ENCODE measurements around the gene CCDC54.

Gene CCDC54

DNA sequence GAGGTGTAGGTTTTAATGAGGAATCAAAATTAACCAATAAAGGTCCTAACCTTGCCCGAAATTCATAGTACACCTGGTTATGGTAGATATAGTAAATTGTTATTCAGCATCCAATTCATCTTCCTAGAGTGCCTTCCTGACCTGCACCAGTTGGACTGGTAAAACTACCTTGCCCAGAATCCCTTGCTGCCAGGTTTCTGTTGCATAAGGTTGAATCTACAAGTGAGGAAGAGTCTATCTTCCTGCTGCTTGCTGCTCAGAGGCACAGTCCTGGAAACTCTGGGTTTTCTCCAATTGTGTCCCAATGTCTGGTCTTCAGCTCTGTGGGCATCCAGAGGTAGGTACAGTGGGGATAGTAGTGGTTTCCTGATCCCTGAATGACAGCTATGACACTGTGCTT, 17.3 kb downstream of the CCDC54 start:
- DNase-seq, result no peak

GRCh38 chr3:107395066-107395465, 17.8 kb downstream of the CCDC54 start:
- DNase-seq, result no peak

- DNase-seq, result no peak
These were observed 24.1 kb downstream of the CCDC54 start for GRCh38 chr3:107401301-107401700.

DNA sequence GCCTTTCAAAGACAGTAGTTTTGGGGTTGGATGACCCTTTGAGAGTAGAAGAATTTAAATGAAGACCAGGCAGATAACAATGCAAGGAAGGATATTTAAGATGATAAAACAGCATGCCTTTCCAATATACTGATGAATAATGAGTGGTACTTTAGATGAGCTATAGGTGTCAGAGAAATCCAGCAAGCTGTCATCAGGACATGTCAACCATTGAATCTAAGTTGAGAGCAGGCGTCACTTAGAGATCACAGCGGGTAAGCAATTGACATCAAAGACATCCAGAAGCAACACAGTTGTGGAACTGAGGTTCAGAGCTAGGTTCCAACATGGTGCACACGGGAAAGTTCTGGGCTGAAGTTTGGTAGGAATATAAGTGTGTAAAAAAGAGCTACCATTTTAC, 25.0 kb downstream of the CCDC54 start:
- DNase-seq, result no peak

- DNase-seq, result no peak
These were observed 27.7 kb downstream of the CCDC54 start for GRCh38 chr3:107404727-107405469.

DNA sequence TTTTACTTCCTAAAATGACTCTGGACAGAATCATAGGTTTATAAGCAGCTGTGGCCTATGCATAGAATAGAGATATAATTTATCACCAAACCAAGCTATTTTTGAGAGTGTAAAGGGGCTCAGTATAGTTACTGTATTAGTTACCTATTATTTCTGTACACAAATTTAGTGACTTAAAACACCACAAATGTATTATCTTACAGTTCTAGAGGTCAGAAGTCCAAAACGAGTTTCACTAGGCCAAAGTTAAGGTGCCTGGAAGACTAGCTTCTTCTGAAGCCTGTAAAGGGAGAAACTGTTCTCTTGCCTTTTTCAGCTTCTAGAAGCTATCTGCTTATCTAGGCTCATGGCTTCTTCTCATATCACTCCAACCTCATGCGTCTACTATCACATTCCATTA, 30.1 kb downstream of the CCDC54 start:
- no peak for DNase-seq

DNA sequence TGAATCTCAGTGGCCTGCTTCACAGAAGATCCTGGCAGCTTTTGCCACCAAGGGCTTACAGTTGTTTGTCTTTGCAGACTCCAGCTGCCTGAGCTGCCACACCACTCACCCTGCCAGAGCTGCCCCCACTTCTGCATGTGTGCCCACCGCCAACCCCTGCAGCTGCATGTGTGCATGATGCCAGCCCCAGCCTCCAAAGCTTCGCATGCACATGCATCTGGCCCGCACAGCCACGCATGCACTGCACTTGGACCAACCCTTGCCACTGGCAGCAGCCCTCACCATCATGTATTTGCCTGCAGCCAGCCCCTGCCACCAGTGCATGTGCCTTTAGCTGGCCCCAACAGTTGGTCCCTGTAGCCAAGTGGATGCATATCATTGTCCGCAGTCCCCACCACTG, 31.3 kb downstream of the CCDC54 start:
- no peak for DNase-seq

DNA sequence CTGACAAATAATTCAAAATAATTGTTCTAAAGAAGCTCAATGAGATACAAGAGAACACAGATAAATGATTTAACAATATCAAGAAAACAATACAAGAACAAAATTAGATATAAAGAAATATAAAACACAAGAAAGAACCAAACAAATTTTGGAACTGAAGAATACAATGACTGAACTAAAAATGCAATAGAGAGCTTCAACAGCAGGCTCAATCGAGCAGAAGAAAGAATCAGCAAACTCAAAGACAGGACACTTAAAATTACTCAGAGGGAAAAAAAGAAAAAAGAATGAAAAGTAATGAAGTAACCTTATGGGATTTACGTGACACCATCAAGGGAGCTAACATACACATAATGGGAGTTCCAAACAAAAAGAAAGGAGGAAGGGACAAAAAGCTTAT, 32.1 kb downstream of the CCDC54 start:
- no peak for DNase-seq

GRCh38 chr3:107410606-107411005, 33.4 kb downstream of the CCDC54 start:
- DNase-seq, result no peak

- DNase-seq, result no peak
These were observed 33.8 kb downstream of the CCDC54 start for GRCh38 chr3:107411056-107411455.

GRCh38 chr3:107411779-107412178, 34.5 kb downstream of the CCDC54 start:
- no peak for DNase-seq

DNA sequence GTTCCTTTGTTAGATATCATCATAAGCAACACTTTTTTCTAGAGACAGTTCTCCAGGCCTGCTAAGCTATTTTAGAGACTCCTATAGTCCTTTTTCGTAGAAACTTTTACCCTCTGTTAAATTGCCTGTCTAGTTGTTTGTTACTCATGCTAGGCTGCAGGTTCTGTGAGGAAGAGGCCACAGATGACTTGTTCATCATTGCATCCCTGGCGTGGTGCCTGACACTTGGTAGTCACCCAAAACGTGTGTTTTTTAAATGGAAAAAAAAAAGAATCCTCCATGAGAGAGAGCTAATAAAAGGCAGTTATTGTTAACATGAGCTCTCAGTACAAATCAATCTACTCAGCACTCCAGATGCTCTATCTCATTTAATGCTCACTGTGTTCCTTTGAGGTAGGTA, 35.1 kb downstream of the CCDC54 start:
- DNase-seq, result no peak

DNA sequence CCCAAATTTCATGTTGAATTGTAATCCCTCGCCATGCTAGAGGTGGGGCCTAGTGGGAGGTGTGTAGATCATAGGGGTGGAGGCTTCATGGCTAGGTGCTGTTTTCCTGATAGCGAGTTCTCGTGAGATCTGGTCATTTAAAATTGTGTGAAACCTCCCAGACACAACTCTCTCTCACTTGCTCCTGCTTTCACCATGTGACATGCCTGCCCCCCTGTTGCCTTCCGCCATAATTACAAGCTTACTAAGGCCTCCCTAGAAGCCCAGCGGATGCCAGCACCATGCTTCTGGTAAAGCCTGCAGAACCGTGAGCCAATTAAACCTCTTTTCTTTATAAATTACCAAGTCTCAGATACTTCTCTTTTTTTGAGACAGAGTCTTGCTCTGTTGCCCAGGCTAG, 36.0 kb downstream of the CCDC54 start:
- DNase-seq, result no peak

DNA sequence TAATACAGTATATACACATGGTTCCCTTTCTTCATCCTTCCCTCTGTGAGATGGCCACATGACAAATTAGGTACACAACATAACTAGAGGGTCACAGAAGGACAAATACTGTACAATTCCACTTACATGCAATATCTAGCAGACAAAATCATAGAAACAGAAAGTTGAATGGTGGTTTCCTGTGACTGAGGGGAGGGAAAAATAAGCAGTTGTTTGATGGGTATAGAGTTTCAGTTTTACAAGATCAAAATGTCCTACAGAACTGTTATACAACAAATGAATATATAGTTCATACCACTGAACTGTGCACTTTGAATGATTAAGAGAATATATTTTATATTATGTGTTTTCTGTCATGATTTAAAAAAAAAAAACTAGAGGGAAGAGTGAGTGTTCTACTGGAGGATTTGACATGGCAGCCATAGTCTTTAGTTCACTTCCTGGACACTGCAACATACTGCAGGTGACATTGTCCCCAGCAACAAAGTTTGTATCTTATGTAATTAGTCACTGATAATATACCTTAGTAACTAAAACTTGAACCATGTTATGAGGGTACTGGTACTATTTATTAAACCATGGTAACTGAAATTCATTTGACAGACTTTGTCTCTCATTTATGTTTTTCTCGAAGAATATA, 37.2 kb downstream of the CCDC54 start:
- no peak for DNase-seq

GRCh38 chr3:107416138-107416537, 38.9 kb downstream of the CCDC54 start:
- DNase-seq, result no peak

DNA sequence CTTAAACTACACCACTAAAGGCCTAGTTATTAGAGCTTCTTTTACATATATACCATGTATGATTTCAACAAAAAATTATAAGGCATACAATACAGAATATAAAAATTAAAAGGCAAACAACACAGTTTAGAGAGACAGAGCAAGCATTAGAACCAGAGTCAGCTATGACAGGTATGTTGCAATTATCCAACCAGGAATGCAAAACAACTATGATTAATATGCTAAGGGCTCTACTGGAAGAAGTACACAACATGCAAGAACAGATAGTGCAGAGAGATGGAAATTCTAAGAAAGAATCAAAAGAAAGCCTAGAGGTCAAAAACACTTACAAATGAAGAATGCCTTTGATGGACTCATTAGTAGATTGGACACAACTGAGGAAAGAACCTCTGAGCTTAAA, 39.6 kb downstream of the CCDC54 start:
- no peak for DNase-seq

DNA sequence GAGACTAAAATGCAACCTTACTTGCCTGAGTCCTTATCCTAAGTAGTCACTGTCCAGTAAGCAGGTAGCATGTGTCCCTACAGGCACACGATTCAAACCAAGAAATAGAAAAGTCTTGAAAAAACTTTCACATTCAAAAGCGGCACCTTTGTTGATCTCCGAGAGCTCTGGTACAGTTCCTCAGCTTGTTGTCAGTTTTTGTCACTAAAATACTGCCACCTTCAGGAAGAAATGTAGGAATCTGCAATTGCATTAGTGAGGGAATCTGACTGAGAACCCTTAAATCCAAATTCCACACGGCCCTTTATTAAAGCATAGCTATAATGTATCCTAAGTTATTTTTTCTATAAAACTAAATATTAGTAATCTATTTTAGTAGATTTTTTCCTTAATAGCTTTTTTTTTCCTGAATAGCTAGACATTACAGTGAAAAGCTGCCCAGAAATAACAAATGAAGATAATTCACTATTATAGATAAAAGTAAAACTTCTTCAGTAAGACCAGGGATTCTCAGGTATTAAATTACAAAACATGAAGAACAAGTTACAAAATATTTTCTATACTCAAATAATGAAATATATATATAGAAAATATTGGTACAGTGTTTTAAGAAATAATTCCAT, 44.0 kb downstream of the CCDC54 start:
- DNase-seq, result no peak

DNA sequence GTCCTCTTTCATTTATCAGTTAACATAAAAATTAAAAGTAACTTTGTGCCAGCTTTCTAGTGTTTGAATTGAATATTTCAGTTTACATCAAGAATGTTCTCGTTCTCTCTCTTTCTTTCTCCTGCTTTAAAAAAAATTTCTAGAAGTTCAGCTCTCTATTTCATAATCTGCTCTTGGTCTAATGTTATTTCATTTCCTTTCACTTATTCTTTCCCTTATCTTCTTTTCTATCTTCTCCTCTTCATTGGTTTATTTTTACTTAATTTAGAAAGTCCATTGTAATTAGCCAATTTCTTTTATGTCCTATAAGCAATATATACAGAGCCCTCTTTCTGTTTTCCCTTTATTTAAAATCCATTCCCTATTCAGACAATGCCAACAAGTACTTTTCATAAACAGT, 44.6 kb downstream of the CCDC54 start:
- no peak for DNase-seq

GRCh38 chr3:107425033-107425432, 47.8 kb downstream of the CCDC54 start:
- no peak for DNase-seq

DNA sequence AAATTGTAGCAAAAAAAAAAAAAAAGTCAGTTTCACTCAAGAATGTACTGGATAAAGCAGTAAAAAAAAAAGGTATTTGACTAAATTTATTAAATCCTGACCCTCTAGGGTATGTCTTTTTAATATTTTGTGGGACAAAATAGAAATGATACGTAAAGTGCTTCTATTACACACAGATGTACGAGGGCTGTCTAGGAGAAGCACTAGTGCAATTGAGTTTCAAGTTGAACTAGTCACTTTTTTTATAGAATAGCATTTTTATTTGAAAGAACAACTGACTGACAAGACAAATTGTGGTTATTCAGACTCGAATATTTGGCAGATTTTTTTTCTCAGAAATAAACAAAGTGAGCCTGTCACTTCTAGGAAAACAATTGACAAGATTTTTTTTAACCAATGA, 49.0 kb downstream of the CCDC54 start:
- no peak for DNase-seq
